IgD-negative memory B cell (primary cell): Measurements from ENCODE around the gene TMEM100. TPM values are rescaled to one million over a fixed set of nuclear protein-coding genes. Genes with fewer than 3 reads are reported as not detected.

ENCODE experiments used
- polyA plus RNA-seq: library from polyadenylated mRNA; unstranded; fragments of 300-500 nt; fragmentation: Illumina TruSeq; gene quantifications from one replicate; pipeline ENCODE4 v1.2.3, GENCODE V29; 2021

The TMEM100 gene
- polyA plus RNA-seq, 1 donor from 2014 or later, result not detected

Other genes starting within 250 kb of the TMEM100 start
- not detected for gene SMIM36, start 211.4 kb downstream of the TMEM100 start, polyA plus RNA-seq
- 1.9 TPM for gene PCTP, start 28.2 kb upstream of the TMEM100 start, polyA plus RNA-seq